Nephron progenitor cell (in vitro differentiated cells): ENCODE results near the gene PERM1.

Experiments
- DNase-seq: peaks from one replicate; pipeline ENCODE4 v3.0.0; 2021
- H3K27ac Mint-ChIP-seq: 2 replicates; pipeline ENCODE4 v1.8.0; 2021; ENCODE audit warnings: mild to moderate bottlenecking, moderate library complexity, mixed read lengths
- H3K27me3 Mint-ChIP-seq: 2 replicates; pipeline ENCODE4 v1.8.0; 2021; ENCODE audit warnings: mild to moderate bottlenecking, low read depth, mixed read lengths; ENCODE audit not compliant: poor library complexity
- H3K36me3 Mint-ChIP-seq: 2 replicates; pipeline ENCODE4 v1.8.0; 2021; ENCODE audit warnings: low read depth, mixed read lengths
- H3K4me1 Mint-ChIP-seq: 2 replicates; pipeline ENCODE4 v1.8.0; 2021; ENCODE audit warnings: mixed read lengths
- H3K4me3 Mint-ChIP-seq: 2 replicates; pipeline ENCODE4 v1.8.0; 2021; ENCODE audit warnings: mild to moderate bottlenecking, moderate library complexity, mixed read lengths
- H3K9me3 Mint-ChIP-seq: 2 replicates; pipeline ENCODE4 v1.8.0; 2021; ENCODE audit warnings: mild to moderate bottlenecking, moderate library complexity, mixed read lengths
- CTCF ChIP-seq: fragments of 200-600 bp; sonication (generic); IDR thresholded peaks from 2 replicates; pipeline ENCODE4 v1.5.0; 2021; ENCODE audit warnings: antibody characterized with exemption

Gene PERM1

GRCh38 chr1:971751-972506, 10.0 kb downstream of the PERM1 start:
- H3K36me3 Mint-ChIP-seq = no peaks in the 10 kb centered on the region
- H3K9me3 Mint-ChIP-seq = peaks cover 3% of the 10 kb centered on the region
- H3K4me1 Mint-ChIP-seq = peaks cover 9% of the 10 kb centered on the region
- H3K4me3 Mint-ChIP-seq = no peak overlapping the region
- H3K27me3 Mint-ChIP-seq = peaks cover 83% of the 10 kb centered on the region
- no peak for DNase-seq
- TF ChIP-seq CTCF = no peak
- no peak overlapping the region for H3K27ac Mint-ChIP-seq

- DNase-seq = no peak
- Mint-ChIP-seq H3K36me3 (no peaks in the 10 kb centered on the region), H3K4me1 (peaks cover 9% of the 10 kb centered on the region), H3K9me3 (peaks cover 3% of the 10 kb centered on the region), H3K27ac (no peak overlapping the region), H3K27me3 (peaks cover 87% of the 10 kb centered on the region), H3K4me3 (no peak overlapping the region)
- TF ChIP-seq CTCF = no peak
These were observed 10.7 kb downstream of the PERM1 start for GRCh38 chr1:970973-971730.

- TF ChIP-seq CTCF = no peak
- DNase-seq = no peak
- peaks cover 3% of the 10 kb centered on the region for H3K9me3 Mint-ChIP-seq
- H3K4me1 Mint-ChIP-seq = peaks cover 4% of the 10 kb centered on the region
- H3K36me3 Mint-ChIP-seq = peaks cover 2% of the 10 kb centered on the region
- H3K27me3 Mint-ChIP-seq = peaks cover 87% of the 10 kb centered on the region
- no peak overlapping the region for H3K27ac Mint-ChIP-seq
- H3K4me3 Mint-ChIP-seq = no peak overlapping the region
These were observed 11.5 kb downstream of the PERM1 start for GRCh38 chr1:970242-970972.

- DNase-seq = no peak
- Mint-ChIP-seq H3K4me3 (no peak overlapping the region), H3K36me3 (peaks cover 8% of the 10 kb centered on the region), H3K9me3 (peaks cover 3% of the 10 kb centered on the region), H3K27ac (no peak overlapping the region), H3K27me3 (peaks cover 85% of the 10 kb centered on the region), H3K4me1 (no peaks in the 10 kb centered on the region)
- TF ChIP-seq CTCF = no peak
These were observed 12.5 kb downstream of the PERM1 start for GRCh38 chr1:969260-969855.

GRCh38 chr1:967466-968343, 14.2 kb downstream of the PERM1 start:
- no peak overlapping the region for H3K4me3 Mint-ChIP-seq
- peaks cover 3% of the 10 kb centered on the region for H3K9me3 Mint-ChIP-seq

More at GRCh38 chr1:967466-968343, 14.2 kb downstream of the PERM1 start:
- Mint-ChIP-seq H3K36me3 (peaks cover 8% of the 10 kb centered on the region), H3K4me1 (no peaks in the 10 kb centered on the region), H3K27ac (no peak overlapping the region), H3K27me3 (peaks cover 74% of the 10 kb centered on the region)
- no peak for DNase-seq
- no peak for TF ChIP-seq CTCF
